Measurements from ENCODE around the gene FCRL3.

DNA sequence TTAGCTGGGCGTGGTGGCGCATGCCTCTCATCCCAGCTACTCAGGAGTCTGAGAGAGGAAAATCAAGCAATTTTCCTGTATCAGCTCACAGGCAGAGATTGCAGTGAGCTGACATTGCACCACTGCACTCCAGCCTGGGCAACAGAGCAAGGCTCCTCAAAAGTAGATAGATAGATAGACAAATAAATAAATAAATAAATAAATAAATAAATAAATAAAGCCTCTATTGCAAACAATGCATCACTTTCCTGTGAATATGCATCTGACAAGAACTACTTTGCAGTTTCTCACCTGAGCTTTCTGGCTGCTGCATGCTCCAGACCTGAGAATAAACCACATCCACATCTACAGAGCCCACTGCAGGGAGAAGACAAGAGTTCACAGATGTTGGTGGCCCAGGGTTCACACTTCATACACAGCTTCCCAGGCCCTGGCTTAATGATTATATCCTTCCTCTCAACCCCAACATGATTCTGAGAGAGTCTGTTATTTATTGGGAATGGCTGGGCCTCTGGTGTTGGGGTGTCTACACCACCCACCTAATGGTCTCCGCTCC is 47.8 kb upstream of the FCRL3 start:
- TF ChIP-seq, protein P1, sequence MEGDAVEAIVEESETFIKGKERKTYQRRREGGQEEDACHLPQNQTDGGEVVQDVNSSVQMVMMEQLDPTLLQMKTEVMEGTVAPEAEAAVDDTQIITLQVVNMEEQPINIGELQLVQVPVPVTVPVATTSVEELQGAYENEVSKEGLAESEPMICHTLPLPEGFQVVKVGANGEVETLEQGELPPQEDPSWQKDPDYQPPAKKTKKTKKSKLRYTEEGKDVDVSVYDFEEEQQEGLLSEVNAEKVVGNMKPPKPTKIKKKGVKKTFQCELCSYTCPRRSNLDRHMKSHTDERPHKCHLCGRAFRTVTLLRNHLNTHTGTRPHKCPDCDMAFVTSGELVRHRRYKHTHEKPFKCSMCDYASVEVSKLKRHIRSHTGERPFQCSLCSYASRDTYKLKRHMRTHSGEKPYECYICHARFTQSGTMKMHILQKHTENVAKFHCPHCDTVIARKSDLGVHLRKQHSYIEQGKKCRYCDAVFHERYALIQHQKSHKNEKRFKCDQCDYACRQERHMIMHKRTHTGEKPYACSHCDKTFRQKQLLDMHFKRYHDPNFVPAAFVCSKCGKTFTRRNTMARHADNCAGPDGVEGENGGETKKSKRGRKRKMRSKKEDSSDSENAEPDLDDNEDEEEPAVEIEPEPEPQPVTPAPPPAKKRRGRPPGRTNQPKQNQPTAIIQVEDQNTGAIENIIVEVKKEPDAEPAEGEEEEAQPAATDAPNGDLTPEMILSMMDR (IDR thresholded peaks at IDR 0.05), result no peak
- no peak for TF ChIP-seq POLR2A (IDR thresholded peaks at IDR 0.05)
- TF ChIP-seq EP300 (IDR thresholded peaks at IDR 0.05), result no peak
